Neural progenitor cell (in vitro differentiated cells): ENCODE data around the gene CTXND1.

Source experiments
- EZH2 ChIP-seq: fragments of 200-600 bp; sonication (generic); IDR thresholded peaks from 2 replicates; pipeline ENCODE4 v1.6.1; 2017; ENCODE audit warnings: antibody characterized with exemption, mild to moderate bottlenecking, moderate library complexity
- EZH2phosphoT487 ChIP-seq: fragments of 200-600 bp; sonication (generic); IDR thresholded peaks from 2 replicates; pipeline ENCODE4 v1.6.1; 2017; ENCODE audit warnings: antibody characterized with exemption
- TF ChIP-seq, protein P1 (sequence below): fragments of 200-600 bp; sonication (generic); IDR thresholded peaks from 2 replicates; pipeline ENCODE4 v1.5.1; 2017; ENCODE audit warnings: antibody characterized with exemption, mild to moderate bottlenecking

DNA sequence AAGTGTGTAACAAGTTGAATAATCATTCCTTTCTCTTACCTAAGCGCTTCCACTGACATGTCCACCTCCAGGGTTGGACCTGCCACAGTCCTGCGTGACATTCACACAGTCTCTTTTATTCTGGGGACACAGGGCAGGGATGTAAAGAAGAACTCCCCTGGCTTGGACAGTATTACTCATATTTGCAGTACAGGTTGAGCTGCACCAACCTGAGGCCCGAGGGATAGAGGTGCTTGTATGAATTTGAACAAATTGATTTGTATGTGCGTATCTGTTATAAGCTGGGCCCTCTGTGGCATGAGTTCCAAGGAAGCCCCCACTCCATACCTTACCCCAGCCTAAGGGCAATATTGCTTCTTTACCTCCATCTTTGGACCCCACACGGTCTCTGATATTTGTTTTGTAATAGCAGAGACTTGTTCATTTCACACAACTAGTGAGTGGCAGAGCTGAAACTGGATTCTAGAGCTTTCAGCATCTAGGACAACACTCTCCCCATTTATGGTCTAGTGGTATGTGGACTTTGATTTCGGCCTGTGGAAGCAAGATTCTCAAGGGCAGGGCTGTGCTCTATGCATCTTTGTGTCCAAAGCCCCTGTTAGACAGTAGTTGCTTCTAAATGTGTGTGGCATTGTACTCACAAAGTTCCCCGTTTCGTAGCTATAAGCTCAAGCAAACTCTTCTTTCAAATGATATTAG lies 60.0 kb downstream of the CTXND1 start:
- TF ChIP-seq, protein P1, sequence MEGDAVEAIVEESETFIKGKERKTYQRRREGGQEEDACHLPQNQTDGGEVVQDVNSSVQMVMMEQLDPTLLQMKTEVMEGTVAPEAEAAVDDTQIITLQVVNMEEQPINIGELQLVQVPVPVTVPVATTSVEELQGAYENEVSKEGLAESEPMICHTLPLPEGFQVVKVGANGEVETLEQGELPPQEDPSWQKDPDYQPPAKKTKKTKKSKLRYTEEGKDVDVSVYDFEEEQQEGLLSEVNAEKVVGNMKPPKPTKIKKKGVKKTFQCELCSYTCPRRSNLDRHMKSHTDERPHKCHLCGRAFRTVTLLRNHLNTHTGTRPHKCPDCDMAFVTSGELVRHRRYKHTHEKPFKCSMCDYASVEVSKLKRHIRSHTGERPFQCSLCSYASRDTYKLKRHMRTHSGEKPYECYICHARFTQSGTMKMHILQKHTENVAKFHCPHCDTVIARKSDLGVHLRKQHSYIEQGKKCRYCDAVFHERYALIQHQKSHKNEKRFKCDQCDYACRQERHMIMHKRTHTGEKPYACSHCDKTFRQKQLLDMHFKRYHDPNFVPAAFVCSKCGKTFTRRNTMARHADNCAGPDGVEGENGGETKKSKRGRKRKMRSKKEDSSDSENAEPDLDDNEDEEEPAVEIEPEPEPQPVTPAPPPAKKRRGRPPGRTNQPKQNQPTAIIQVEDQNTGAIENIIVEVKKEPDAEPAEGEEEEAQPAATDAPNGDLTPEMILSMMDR = no peak
- TF ChIP-seq EZH2phosphoT487 (no peak), EZH2 (no peak)
